Measurements from ENCODE around the gene ZNF597.
"Not testable (repeated sequence)": the region's sequence is repeated elsewhere in the genome, so short reads cannot be mapped to it uniquely, and the experiment has no call there.

ZNF597 gene

GRCh38 chr16:3475604-3476375 lies 32.5 kb upstream of the ZNF597 start:
- no peak for DNase-seq (ENCODE audit: low spot score)

GRCh38 chr16:3474870-3475269 lies 31.6 kb upstream of the ZNF597 start:
- not testable (repeated sequence) for DNase-seq (ENCODE audit: low spot score)

GRCh38 chr16:3474136-3474779 lies 31.0 kb upstream of the ZNF597 start:
- DNase-seq (ENCODE audit: low spot score), result no peak

DNA sequence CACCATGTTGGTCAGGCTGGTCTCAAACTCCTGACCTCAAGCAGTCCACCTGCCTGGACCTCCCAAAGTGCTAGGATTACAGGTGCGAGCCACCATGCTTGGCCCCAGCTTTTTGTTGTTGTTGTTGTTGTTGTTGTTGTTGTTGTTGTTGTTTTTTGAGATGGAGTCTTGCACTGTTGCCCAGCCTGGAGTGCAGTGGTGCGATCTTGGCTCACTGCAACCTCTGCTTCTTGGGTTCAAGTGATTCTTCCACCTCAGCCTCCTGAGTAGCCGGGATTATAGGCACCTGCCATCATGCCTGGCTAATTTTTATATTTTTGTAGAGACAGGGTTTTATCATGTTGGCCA lies 30.3 kb upstream of the ZNF597 start:
- DNase-seq (ENCODE audit: low spot score), result not testable (repeated sequence)

DNA sequence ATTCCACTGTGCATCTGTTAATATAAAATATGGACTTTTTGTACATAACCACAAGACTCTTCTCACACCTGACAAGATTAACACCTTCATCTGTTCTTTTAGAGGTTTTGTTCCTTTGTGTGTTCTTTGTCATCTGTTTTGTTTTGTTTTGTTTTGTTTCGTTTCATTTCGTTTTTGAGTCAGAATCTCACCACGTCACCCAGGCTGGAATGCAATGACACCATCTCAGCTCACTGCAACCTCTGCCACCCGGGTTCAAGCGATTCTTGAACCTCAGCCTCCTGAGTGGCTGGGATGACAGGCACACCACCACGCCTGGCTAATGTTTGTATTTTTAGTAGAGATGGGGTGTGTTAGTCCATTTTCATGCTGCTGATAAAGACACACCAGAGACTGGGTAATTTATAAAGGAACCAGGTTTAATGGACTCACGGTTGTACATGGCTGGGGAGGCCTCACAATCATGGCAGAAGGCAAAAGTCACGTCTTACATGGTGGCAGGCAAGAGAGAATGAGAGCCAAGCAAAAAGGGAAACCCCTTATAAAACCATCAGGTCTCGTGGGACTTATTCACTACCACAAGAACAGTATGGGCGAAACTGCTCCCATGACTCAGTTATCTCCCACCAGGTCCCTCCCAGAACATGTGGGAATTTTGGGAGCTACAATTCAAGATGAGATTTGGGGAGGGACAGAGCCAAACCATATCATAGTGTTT lies 29.7 kb upstream of the ZNF597 start:
- DNase-seq (ENCODE audit: low spot score), result no peak

GRCh38 chr16:3471518-3472176 lies 28.3 kb upstream of the ZNF597 start:
- DNase-seq (ENCODE audit: low spot score), result no peak

- DNase-seq (ENCODE audit: low spot score), result no peak
Measured at GRCh38 chr16:3470723-3471122, 27.4 kb upstream of the ZNF597 start.

- no peak for DNase-seq (ENCODE audit: low spot score)
Measured at GRCh38 chr16:3469736-3470135, 26.4 kb upstream of the ZNF597 start.

DNA sequence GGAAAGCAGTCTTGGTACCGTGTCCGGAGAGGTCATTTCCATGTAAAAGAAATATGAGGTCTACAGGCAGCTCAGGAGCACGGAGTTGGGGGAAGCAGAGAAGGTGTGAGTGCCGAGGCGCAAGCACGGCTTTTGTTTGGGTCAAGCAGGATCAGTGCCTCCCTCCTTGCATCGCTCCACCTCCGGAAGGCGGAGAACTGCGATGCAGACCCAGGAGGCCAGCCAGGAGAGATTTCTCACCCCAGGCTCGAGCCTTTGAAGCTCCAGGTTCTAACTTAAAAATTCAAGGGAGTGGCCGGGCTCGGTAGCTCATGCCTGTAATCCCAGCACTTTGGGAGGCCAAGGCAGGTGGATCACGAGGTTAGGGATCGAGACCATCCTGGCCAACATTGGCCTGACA lies 25.2 kb upstream of the ZNF597 start:
- DNase-seq (ENCODE audit: low spot score), result no peak

- DNase-seq (ENCODE audit: low spot score), result no peak
Measured at GRCh38 chr16:3467921-3468320, 24.6 kb upstream of the ZNF597 start.

DNA sequence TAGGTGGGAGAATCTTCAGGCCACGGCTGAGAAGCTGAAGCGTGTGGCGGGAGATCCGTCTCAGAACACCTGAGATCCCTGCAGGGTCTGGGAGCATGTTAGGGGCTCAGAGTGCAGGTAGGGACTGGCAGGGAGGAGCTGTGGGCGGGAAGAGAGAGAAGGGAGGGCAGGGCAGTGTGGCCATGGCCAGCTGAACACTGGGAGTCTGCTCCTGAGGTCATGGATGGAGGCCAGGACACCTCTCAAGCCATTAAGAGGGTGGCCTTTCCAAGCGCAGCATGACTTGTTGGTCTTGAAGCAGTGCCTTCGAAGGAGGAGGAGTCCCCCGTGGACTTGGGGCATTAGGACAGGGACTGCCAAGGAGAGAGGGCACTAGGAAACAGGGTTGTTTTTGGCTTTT lies 23.9 kb upstream of the ZNF597 start:
- no peak for DNase-seq (ENCODE audit: low spot score)

DNA sequence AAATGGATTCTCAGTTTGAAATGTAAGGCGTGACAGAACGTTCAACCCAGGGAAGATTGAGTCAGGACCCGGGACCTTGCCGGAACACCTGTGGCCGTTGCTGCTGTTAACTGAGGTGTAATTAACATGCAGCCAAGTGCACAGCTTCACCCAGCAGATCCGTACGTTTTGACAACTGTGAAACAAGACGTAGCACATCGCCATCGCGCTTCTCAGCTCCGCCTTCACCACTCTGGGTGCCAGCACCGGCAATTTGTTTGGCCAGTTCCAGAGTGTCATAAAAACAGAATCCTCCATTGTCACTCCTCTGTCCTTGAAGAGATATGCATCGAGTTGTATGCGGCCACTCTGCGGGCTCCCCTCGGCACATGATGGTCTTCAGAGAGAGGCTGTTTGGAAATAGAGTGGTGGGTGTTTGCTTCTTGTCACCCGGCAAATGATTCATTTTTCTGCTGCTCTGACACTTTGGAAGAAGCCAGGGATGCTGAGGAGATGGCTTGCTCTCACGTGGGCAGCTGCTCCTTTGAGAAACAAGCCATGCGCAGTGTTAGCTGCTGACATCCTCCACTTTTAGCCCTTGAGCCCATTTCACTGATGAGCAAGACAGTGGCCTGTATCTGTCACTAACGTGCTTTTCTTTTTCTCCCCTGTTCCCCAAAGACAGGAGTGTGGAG lies 22.7 kb upstream of the ZNF597 start:
- no peak for DNase-seq (ENCODE audit: low spot score)

DNA sequence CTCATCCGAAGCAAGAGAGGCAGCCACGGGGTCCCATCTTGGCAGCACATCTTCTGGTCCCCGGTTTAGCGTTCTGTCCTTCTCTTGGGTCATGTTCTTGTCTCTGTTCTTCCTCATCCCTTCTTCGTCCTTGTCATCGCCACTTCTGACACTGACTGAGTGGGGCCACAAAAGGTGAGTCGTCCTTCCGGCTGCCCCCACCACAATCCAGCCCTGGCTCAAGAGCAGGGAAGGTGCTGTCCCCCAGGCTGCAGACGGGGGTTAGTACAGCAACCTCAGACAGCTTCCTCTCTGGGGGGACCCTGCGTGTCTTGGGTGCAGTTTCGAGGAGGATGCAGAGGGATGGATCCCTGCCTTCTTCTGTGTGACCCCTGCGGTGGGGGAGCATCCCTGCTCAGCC lies 22.0 kb upstream of the ZNF597 start:
- DNase-seq (ENCODE audit: low spot score), result no peak

GRCh38 chr16:3461151-3461550 lies 17.8 kb upstream of the ZNF597 start:
- peak; percentile 37 for DNase-seq (ENCODE audit: low spot score)

DNA sequence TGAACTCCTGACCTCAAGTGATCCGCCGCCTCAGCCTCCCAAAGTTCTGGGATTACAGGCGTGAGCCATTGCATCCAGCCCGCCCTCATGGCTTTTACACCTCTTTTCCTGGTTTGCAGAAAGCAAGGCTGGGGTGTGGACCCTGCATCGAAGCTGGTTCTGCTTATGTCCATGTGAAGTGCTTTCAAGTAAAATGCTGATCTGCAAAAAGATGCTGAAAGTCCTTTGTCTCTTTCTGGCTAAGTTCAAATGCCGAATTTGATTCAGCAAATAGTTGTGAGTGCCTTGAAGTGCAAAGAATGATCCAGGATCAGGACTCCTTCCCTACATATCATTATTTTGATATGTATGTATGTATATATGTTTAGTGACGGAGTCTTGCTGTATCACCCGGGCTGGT lies 17.3 kb upstream of the ZNF597 start:
- no peak for DNase-seq (ENCODE audit: low spot score)

GRCh38 chr16:3460121-3460520 lies 16.8 kb upstream of the ZNF597 start:
- no peak for DNase-seq (ENCODE audit: low spot score)

GRCh38 chr16:3459401-3460090 lies 16.2 kb upstream of the ZNF597 start:
- DNase-seq (ENCODE audit: low spot score), result no peak

DNA sequence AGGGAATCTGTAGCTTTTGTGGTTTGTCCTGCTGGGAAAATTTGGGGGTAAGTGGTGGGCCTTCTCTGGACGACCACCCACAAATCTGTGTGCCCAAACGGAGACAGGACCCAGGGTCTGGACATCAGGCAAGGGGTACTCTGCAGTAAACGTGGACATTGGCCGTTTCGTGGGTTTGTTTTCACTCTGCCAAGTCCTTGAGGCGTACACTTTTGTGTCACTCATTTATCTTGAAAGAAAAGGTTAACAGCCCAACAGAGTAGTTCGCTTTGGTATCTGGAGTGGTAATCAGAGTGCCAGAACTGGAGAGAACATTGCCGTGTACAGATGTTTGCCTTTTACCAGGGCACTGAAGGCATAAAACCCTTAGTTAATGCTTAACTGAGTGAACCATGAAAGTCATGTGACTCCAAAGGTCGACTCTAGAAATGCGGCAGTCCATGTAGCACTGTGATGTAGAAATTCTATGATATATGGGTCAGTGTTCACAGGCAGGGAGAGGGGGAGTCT lies 15.6 kb upstream of the ZNF597 start:
- DNase-seq (ENCODE audit: low spot score), result peak; percentile 26

GRCh38 chr16:3458278-3458851 lies 15.1 kb upstream of the ZNF597 start:
- DNase-seq (ENCODE audit: low spot score), result no peak

DNA sequence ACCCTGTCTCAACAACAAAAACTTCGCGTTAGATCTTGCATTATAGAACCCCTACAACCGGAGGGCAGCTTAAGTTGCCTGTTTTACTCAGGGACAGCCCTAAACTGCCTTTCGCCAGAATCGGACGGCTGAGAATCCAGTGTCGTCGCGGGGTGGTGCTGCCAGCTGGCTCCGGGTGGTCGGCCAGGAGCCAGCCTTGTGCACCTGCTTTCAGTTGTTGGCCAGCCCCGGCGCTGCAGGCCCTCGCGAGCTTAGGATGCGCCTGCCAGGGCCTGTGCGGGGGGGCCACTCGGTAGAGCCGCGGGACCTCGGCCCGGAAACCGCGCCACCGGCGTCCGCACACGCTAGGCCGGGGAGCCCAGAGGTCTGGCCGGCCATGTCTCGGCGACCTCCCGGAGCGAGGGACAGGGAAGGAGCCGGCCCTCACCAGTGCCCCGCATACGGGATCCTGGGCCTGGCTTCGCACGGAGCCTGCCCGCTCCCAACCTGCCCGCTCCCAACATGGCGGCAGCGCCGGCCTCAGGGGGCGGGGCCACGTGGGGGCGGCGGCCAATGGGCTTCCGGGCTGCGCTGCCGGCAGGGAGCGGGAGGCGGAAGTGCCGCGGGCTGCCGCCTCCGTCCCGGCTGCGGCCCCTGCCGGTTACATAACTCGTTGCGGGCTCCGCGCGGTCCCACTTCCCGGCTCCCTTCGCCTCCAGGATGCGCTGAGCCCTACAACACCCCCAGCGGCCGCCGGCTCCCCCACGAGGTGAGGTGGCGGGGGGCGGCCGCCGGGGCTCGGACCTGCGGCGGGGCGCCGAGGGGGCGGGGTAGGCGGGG lies 14.3 kb upstream of the ZNF597 start:
- peak; percentile 88 for DNase-seq (ENCODE audit: low spot score)
